ENCODE data around the gene TMEM217. TPM values are rescaled to one million over a fixed set of nuclear protein-coding genes. Genes with fewer than 3 reads are reported as not detected.

TMEM217 gene
- total RNA-seq, 1 donor from 2014 or later, result 1.8 TPM

GRCh38 chr6:37283671-37284151 is 25.8 kb upstream of the TMEM217 start:
- Histone ChIP-seq H3K36me3 (peaks cover 57% of the 10 kb centered on the region), H3K27ac (no peak overlapping the region), H3K4me1 (peaks cover 10% of the 10 kb centered on the region), H3K4me3 (no peak overlapping the region), H3K27me3 (no peaks in the 10 kb centered on the region), H3K9me3 (no peaks in the 10 kb centered on the region)
- DNase-seq, result no peak
- no peak for TF ChIP-seq CTCF (IDR thresholded peaks at IDR 0.05)
- intact Hi-C loops (cut with DNase I), result no loop called here
- peak; percentile 72 for ATAC-seq

GRCh38 chr6:37283268-37283667 is 25.3 kb upstream of the TMEM217 start:
- no peak for TF ChIP-seq CTCF (IDR thresholded peaks at IDR 0.05)
- ATAC-seq (no peak), DNase-seq (no peak)
- H3K36me3 ChIP-seq, result peaks cover 53% of the 10 kb centered on the region
- H3K4me1 ChIP-seq, result peaks cover 10% of the 10 kb centered on the region
- no peak overlapping the region for H3K4me3 ChIP-seq
- no peak overlapping the region for H3K27ac ChIP-seq
- intact Hi-C loops (cut with DNase I), result no loop called here
- H3K27me3 ChIP-seq, result no peaks in the 10 kb centered on the region
- H3K9me3 ChIP-seq, result no peaks in the 10 kb centered on the region

GRCh38 chr6:37282371-37282770 is 24.4 kb upstream of the TMEM217 start:
- Histone ChIP-seq H3K4me3 (no peak overlapping the region), H3K27me3 (no peaks in the 10 kb centered on the region), H3K27ac (no peak overlapping the region), H3K36me3 (peaks cover 44% of the 10 kb centered on the region), H3K4me1 (peaks cover 10% of the 10 kb centered on the region), H3K9me3 (no peaks in the 10 kb centered on the region)
- ATAC-seq (no peak), DNase-seq (no peak)
- intact Hi-C loops (cut with DNase I), result no loop called here
- TF ChIP-seq CTCF (IDR thresholded peaks at IDR 0.05), result no peak

DNA sequence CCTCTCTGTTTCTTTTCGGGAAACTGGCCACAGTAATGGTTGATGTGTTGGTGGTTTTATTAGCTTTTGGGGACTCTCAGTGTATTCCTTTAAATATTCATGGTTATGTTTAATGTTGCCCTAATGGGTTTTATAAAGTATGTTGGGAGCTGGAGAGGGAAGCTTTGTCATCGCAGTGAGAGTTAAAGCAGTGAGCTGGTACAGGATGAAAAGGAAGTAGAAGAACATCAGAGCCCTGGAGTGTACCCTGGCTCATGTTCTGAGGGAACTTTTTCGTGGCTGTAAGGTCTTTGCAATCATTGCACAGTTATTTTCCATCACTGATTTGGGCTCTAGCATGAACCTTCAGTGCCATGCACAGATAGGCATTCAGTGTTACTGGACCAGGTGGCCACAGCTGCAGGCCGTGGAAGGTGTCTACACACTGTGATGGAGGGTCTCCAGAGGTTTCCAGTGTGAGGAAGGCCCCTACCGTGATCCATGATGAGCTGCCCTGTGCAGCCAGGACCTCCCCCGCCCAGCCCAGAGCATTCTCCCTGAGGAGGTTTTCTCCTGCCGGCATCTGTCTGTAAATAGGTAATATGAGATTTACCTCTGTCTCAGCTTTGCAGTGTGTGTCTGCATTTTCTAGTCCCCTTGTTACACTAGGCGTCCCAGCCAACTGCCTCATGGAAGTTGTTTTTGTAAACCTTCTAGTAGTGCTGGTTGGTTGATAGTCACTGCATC is 22.4 kb upstream of the TMEM217 start:
- no peak for ATAC-seq
- no peak overlapping the region for H3K4me3 ChIP-seq
- intact Hi-C loops (cut with DNase I), result no loop called here
- TF ChIP-seq CTCF (IDR thresholded peaks at IDR 0.05), result no peak
- no peaks in the 10 kb centered on the region for H3K27me3 ChIP-seq
- no peak for DNase-seq
- H3K36me3 ChIP-seq, result peaks cover 34% of the 10 kb centered on the region
- H3K9me3 ChIP-seq, result no peaks in the 10 kb centered on the region
- peaks cover 10% of the 10 kb centered on the region for H3K4me1 ChIP-seq
- H3K27ac ChIP-seq, result no peak overlapping the region

GRCh38 chr6:37279366-37280134 is 21.6 kb upstream of the TMEM217 start:
- intact Hi-C loops (cut with DNase I), result no loop called here
- H3K27ac ChIP-seq, result peak overlapping the region; percentile 11
- H3K4me1 ChIP-seq, result peaks cover 10% of the 10 kb centered on the region

More at GRCh38 chr6:37279366-37280134, 21.6 kb upstream of the TMEM217 start:
- TF ChIP-seq CTCF (IDR thresholded peaks at IDR 0.05), result no peak
- ATAC-seq, result peak; percentile 63
- Histone ChIP-seq H3K4me3 (no peak overlapping the region), H3K9me3 (no peaks in the 10 kb centered on the region), H3K27me3 (no peaks in the 10 kb centered on the region), H3K36me3 (peaks cover 26% of the 10 kb centered on the region)
- DNase-seq, result no peak
